NCI-H1048 (cell line): ENCODE measurements around the gene USP16.
A peak's percentile ranks its signal among the peaks of the same experiment; 100 is the strongest.
"Not testable (repeated sequence)": the region's sequence is repeated elsewhere in the genome, so short reads cannot be mapped to it uniquely, and the experiment has no call there.

Experiments
- DNase-seq: peaks from one replicate; lab custom pipeline; 2025; lab: John Stamatoyannopoulos, UW

Gene USP16

DNA sequence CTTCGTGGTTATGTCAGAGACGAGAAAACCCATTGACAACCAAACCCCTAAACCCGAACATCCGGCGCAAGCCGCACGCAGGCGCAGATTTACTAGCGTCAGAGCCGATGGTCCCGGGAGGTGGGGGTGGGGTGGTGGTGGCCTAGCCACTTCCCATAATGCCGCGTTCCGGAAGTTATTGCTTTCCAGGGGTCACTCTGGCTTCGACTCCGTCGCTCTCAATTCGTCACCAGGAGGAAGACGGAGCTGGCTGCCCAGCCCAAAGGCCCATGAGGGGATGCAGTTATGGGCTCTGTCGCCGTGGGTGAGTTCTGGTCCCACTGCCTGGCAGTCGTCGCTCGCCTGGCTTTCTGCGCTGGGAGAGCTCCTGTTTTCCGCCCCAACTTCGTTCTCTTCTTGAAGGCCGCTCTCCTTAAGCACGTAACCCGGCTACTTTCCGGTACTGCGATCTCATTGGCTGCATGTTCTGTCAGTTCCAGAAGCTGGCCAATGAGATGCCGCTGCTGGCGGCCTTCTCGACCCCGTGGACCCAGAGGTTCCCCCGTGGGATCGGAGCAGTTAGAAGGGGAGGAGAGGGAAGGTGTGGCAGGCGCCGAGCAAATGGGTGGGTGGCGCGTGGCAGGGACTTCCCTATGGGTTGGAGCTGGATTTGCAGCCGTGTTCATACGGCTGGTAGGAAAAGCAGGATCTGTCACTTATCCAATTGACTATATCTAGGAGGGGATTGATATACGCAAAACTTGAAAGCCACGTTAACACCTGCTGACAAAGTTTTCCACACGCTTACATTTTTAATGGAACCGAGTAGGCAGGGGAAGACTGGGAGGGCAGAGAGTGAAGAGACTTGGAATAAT lies at the start of gene USP16:
USP16 (plus strand) TSS at position 195 of the 854 bp plus-strand sequence. CDS start 3,246 bp downstream, outside the sequence.
- peak; percentile 82 for DNase-seq

DNA sequence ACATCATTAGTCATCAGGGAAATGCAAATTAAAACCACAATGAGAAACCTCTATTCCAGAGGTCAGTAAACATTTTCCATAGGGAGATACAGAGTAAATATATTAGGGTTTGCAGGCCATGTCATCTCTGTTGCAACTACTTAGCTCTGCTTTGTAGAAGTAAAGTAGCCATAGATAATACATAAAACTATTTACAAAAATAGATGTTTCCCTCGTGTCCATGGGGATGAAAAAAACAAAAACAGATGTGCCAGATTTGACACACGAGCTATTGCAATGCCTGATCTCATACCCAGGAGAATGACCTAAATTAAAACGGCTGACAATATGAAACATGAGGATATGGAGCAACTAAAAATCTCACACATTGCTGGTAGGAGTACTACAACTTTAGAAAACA lies 49.1 kb upstream of the USP16 start:
- DNase-seq = no peak

DNA sequence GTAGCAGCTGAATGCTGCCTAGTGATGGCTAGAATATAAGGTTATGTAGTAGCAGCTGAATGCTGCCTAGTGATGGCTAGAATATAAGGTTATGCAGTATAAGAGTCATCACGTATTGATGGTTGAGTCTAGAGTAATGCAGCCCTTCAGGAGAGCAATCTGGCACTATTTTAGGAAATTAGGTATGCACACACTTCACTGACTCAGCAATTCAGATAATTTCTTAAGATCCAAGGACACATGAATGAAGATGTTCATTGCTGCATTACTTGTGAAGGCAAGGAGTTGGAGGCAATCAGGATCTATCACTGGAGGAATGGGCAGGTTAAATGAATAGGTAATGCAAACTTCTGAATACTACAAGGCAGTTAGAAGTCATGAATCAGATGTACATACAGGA lies 45.4 kb upstream of the USP16 start:
- no peak for DNase-seq

DNA sequence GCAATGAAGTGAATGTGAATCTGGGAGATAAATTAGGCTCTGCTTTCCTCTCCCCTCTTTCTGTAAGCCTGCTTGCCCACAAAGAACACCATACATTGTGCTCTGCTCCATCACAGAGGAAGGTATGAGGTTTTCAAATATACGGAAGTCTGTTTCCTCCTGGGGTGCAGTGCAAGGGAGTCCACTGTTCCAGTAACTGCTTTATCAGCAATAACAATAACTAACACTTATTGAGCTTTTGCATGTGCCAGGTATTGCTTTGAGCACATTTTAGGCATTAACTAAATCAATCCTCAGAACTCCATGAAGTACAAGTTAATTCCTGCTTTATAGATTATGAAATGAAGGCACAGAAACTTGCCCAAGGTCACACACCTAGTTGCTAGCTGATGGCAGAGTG lies 41.8 kb upstream of the USP16 start:
- no peak for DNase-seq

DNA sequence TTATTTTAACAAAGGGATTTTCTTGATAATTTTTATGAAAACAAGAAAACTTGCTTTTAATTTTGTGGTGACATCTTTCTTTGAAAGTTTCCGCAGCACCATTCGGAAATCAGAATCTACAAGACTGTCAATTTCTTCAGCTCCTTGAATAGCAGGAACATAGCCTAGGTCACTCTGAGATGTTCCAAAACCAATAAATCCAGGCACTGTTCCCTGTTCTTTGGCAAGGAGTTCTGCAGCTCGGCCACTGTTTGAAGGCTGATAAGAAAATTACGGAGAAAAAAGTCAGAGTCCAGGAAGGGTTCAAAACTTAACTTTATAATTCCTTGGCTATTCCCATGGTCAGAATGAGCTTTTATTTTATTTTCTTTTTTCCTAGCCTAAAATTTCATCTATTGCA lies 37.8 kb upstream of the USP16 start:
- DNase-seq = no peak

DNA sequence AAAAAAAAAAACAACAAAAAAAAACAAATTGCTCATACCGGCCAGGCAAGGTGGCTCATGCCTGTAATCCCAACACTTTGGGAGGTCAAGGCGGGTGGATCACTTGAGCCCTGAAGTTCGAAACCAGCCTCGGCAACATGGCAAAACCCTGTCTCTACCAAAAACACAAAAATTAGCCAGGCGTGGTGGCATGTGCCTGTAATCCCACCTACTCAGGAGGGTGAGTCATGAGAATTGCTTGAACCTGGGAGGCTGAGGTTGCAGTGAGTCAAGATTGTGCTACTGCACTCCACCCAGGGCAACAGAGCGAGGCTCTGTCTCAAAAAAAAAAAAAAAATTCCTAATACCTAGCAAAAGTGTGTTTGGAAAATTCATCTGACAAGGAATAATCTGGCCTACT lies 36.3 kb upstream of the USP16 start:
- not testable (repeated sequence) for DNase-seq

DNA sequence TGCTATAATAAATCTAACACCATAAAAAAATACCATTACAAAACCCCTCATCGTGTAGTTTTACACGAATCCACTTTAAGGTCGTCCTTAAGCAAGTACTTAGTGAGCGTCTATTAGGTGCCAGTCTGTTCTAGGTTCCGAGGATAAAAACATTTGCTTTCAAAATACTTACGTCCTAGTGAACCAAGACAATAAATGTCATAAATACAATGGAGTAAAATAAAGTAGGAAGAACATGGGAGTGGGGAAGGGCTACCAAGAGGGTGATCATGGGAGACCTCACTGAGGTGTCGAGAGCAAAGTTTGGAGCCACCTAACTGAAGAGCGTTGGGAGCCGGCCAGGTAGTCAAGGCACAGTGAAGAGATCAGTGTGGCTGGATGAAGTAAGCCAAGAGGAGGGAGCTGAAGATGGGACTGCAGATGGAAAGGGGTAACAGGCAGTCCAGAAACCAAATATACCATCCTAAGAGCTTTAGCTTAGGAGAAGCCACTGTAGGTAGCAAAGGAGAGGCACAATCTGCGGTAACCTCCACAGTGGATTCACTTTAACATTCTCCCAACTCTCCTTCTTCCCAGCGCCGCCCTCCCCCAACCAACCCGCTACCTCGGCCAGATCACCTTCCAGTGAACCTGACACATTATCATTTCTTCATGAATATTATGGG lies 32.5 kb upstream of the USP16 start:
- no peak for DNase-seq

DNA sequence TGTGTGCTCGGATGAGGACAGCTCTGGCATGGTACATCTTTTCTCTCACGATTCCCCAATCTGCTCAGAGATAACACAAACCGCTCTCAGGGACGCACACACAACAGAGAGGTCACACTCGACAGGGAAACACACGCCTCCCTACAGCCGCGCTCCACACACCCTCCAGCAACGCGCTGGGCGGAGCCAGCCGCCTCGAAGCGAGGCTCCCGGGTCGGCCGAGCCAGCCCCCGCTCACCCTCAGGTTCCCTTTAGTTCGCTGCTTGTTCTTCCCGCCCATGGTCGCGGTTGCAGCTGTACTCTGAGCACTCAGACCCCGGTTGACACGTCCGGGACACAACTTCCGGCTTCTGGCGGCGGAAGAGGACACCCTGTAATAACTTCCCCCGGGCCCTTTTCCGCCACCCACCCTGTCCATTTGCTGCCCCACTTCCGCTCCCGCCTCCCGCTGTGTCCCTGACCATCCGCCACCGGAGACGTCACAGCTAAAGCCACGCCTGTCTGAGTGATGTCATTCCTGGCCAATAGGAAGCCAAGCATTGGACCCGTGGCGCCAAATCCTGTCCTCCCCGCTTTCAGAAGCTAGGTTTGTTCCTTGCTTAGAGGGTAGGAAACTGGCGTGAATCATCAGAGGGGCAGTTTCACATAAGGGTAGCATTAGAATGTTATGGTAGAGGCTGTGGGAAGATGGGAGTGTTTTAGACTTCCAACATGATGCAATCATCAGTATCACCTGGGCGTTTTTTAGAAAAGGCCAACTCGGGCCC lies 31.8 kb upstream of the USP16 start, which contains the start of gene LTN1:
LTN1 (minus strand) TSS at position 352 of the 767 bp plus-strand sequence; CDS start at position 280, 72 bp downstream.
- peak; percentile 97 for DNase-seq

DNA sequence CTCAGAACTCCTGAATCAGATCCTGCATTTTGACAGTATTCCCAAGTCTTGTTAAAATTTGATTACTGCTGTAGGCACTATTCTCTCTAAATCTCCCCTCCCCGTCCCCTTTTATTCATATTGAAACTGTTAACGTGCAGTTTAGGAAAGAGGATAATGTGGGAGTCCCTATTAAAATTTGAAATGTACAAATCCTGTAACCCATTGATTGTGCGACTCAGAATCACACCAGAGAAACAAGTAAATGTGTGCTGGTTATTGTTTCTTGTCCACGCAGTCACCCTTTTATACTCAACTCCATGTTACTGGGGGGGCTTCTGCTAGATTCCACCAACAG lies 31.2 kb upstream of the USP16 start:
- no peak for DNase-seq

DNA sequence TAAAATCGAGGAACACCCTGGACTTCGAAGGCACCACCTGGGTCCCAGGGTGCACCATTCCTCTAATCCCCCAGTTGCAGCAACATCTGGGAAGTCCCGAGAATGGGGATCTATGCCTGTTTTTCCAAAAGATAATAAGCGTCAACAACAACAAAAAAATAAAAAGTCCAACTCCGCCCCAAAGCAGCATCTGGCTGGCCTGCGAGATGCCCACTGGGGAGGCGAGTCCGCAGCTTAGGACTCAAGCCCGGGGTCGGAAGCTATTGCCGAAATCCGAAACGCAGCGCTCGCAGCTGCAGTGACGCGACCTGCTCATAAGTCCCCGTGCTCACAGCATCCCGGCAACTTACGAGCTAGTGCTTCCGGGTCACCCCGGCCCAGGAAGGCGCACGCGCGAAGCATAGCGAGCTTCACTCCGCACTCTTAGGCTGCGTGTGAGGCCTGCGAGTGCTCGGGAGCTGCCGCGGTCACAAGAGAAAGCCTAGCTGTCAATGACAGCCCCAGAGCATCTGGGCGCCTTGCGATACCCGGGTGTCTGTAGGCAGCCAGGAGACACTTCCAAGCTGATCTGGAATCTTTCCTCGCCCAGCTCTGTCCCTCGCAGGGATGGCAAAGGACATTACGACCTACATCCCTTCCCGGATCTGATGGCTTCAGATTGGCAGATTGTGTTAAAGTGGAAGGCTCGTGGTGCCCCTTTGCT lies 21.9 kb upstream of the USP16 start:
- DNase-seq = no peak

DNA sequence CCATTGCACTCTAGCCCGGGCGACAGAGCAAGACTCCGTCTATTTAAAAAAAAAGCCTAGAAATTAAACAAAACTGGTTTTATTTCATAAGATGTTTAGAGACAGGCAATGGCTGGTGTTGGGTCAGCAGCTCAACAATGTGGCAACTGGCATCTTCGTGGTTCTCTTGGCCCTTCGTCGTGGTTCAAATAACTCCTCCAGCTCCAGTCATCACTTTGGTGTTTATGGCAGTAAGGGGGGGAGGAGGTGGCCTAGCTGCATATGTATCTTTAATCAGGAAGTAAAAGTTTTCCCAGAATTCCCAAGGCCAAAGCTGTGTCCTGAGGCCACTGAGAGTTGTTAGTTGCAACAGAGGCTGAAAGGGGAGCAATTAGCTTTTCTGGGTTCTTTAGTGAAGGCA lies 18.8 kb upstream of the USP16 start:
- no peak for DNase-seq

DNA sequence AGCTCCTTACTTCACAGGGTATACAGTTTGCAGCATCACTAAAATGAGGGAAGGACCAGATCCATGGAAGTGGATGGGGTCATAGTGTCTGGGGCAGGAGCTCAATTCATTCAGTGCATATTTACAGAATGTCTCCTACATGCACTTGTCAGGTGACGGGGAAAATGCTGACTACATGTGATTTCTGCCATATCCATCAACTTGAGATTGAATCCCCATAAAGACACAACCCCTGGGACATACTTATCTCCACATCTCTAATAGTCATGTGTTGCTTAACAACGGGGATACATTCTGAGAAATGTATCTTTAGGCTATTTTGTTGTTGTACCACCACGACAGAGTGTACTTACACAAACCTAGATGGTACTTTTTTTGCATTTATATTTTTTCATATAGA lies 17.3 kb upstream of the USP16 start:
- no peak for DNase-seq

DNA sequence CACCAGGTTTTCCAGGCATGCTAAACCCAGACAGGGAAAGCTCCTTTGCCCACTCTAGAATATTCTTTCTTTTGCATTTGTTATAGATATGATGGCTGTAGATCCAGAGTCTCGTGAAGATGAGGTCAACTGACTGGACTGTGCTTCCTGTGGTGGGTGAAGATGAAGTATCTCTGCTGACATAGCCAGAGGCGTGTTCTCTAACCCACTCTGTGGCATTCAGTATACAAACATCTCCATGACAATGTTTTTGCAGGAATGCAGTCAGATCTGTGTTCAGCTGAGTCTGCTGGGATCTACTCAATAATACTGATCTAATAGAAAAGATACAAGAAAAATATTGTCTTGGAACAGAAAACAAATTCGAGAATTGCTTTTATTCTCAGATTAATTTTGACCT lies 16.7 kb upstream of the USP16 start:
- DNase-seq = no peak

DNA sequence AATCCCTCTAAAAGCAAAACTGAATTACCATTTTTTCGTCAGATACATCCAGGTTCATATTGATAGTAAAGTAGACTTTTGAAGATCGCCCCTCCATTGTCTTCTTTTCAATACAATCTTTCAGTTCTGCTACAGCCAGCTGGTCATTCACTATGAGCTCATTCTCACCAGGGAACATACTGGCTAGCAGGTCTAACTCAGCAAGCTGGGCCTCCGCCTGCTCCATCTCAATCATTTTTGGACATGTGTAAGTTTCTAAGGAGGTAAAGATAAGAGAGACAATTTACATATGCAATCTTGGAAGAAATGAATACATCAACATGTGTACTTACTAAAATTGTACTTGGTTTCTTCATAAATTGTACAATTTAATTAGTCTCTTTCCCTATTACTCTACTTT lies 16.1 kb upstream of the USP16 start:
- DNase-seq = no peak

DNA sequence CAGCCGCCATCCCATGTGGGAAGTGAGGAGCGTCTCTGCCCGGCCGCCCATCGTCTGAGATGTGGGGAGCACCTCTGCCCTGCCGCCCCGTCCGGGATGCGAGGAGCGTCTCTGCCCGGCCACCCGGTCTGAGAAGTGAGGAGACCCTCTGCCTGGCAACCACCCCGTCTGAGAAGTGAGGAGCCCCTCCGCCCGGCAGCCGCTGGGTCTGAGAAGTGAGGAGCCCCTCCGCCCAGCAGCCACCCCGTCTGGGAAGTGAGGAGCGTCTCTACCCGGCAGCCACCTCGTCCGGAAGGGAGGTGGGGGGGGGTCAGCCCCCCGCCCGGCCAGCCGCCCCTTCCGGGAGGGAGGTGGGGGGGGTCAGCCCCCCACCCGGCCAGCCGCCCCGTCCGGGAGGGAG lies 13.2 kb upstream of the USP16 start:
- DNase-seq = not testable (repeated sequence)

DNA sequence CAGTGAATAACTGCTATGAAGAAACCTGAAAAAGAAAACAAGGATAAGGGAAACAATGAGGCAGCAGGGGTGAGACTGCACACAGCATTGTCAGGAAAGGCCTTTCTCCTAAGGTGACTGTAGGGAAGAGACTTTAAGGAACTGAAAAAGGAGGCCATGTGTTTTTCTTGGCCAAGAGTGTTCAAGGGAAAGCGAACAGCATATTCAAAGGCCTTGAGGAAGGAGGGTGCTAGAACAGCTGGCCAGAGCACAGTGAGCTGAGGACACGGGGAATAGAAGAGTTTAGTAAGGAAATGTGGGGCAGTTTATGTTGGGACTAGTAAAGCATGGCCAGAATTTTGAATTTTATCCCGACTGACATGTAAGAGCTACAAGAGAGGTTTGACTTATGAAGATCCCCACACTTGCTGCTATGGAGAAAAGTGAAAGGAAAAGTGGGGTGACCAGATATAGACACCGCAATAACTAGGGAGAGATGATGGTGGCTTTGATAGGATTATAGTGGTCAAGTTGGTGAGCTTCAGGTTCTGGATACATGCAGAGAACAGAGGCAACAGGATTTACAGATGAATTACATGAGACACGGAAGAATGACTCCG lies 6.7 kb upstream of the USP16 start:
- DNase-seq = no peak

DNA sequence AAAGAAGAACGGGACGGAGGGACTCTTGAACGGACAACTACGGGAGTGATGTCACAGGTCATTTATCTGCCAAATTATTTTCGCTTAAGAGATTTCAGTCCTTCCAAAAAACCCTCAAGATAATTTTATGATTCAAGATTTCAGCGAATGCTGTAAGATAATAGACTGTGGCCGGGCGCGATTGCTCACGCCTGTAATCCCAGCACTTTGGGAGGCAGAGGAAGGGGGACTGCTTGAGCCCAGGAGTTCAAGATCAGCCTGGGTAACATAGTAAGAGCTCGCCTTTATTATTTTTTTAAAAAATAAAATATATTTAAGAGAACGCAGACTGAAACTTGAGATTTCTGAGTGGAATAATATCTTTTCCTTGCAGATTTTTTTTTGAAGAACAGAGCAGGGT lies 5.9 kb upstream of the USP16 start:
- no peak for DNase-seq

DNA sequence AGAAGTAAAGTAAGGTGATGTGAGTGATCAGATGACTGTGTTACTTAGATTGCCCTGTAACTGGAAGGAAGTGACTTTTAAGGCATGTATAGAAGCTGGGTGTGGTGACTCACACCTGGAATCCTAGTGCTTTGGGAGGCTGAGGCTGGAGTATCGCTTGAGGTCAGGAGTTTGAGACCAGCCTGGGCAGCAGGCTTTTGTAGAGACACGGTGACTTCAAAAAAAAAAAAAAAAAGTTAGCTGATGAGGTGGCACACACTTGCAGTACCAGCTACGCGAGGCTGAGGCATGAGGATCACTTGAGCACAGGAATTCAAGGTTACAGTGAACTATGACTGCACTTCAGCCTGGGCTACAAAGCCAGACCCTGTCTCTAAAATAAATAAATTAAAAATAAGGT lies 2.3 kb upstream of the USP16 start:
- no peak for DNase-seq

DNA sequence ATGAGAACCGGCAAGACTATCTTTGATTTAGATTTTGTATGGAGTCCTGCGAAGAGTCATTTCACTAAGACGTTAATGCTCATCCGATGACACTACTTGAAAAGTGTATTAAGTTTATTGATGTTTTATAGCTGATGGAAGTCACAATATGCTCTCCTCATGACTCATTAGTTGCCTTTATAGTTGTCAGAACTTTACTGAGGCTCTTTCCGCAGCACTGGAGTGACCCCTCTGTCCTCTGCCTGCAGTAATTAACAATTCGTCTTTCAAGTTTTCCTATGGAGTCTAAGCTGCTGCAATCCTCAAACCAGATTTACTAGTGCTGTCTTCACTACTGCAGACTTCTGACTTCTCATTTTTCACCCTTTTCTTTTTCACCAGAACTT lies 853 bp downstream of the USP16 start:
- no peak for DNase-seq

DNA sequence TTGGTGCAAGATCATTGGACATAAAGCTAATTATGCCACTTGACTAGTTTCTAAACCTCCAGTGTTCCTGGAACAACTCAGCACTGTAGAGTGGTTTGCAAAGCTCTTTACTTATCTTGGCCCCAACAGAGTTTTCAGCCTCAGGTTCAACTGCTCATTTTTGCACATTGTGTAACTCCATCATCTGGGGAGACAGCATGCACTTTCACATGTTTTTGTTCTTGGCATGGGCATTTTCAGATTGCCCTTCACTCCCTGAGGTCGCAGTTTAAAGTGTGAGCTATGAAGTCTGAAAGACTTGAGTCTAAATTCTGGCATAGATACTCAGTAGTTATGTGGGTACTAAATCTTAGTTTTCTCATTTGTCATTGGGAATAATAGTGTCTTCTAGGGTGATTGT lies 5.1 kb downstream of the USP16 start:
- DNase-seq = no peak

DNA sequence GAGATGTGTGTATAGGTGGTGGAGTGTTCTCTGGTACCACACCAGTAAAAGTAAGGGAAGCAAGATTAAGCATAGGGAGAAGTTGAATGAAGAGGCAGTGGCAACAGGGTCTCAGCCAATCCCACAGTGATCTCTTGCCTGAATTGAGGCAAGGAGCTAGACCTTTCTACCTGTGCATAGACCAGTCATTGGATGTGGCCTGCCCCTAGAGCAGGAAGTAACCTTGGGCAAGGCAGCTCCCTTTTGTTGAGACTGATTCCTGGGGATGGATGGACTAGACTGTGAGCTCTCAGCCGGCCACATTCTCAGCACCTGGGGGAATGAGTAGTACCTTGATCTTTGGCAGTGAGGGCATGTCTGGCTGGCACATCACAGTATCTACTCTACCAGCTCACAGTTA lies 6.4 kb downstream of the USP16 start:
- no peak for DNase-seq

DNA sequence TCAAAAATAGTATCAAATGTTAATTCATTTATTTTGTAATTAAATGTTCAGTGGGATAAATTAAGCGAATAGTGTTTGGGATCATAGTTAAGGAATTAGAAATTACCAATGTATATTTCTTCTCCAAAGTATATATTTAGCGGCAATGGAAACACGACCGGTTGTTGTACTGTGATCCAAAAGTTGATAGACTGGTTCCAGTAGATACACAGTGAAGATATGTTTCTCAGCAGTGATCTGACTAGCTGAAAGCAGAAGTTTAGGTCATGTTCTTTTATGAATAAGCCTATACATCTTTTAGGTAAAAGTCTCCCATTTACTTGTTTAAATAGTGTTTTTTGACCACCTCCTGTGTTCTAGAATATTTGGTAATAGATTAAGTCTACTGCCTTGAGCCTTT lies 8.8 kb downstream of the USP16 start:
- DNase-seq = no peak
